Adrenal gland (tissue), 5 donors: ENCODE data around the gene UBE2L5.
A peak's percentile ranks its signal among the peaks of the same experiment; 100 is the strongest.

Experiments used
- CTCF ChIP-seq, 6 experiments: fragments of 450-650 bp in 4 of 6; fragments of 200-600 bp in 2 of 6; sonication (generic) in 1 of 6; IDR thresholded peaks; 1 replicate in 5 of 6; 2 replicates in 1 of 6; pipeline versions ENCODE4 v1.5.1 to v1.8.0; 2016 to 2021; ENCODE audit warnings: antibody characterized with exemption in 6 of 6, mild to moderate bottlenecking in 2 of 6, moderate library complexity in 1 of 6
- POLR2A ChIP-seq, 2 donors: fragments of 450-650 bp; IDR thresholded peaks; one replicate each; pipeline ENCODE4 v1.6.1; 2017; ENCODE audit warnings: antibody characterized with exemption in 2 of 2, mild to moderate bottlenecking in 2 of 2, moderate library complexity in 1 of 2
- donor health status: DM: no; HTN: no; CAD: no.

GRCh38 chr13:30421093-30422053 lies 920 bp upstream of the UBE2L5 start:
- TF ChIP-seq CTCF (IDR thresholded peaks at IDR 0.05) = no peak
- peak; percentile 80 to 81 for TF ChIP-seq POLR2A (IDR thresholded peaks at IDR 0.05)
